GM18508 (cell line): Measurements from ENCODE around the gene DYNLL1.

Experiments used
- ATAC-seq: cut with Tn5 transposase; IDR thresholded peaks from one replicate; pipeline ENCODE4 v1.9.1; 2021; ENCODE audit warnings: moderate number of reproducible peaks; ENCODE audit not compliant: insufficient read depth, unreplicated experiment

The DYNLL1 gene

DNA sequence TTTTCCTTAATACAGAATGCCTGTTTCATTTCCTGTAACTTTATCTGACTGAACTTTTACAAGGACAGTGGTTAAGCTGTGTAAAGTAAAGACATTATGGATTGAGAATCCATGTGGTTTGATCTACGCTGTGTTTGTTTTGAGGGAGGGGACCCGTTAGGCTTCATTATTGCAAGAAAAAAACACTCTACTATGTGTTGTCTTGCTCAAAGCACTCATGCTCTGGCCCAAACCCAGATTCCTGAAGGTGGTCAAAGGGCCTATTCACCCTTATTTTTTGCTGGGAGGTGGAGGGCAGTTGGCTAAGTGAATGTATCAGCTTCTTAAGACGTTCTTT, 50.1 kb downstream of the DYNLL1 start:
- no peak for ATAC-seq
